ENCODE results near the gene TBXA2R.

TBXA2R gene

GRCh38 chr19:3603121-3603811, 3.4 kb downstream of the TBXA2R start:
- Mint-ChIP-seq H3K4me1 (peaks cover 23% of the 10 kb centered on the region), H3K4me3 (no peak overlapping the region), H3K27me3 (ENCODE audit: low read depth, poor library complexity) (peaks cover 7% of the 10 kb centered on the region), H3K9me3 (no peaks in the 10 kb centered on the region), H3K27ac (peak overlapping the region; percentile 79), H3K36me3 (ENCODE audit: low read depth) (no peaks in the 10 kb centered on the region)
- TF ChIP-seq CTCF (IDR thresholded peaks at IDR 0.05): no peak
- DNase-seq: peak; percentile 45

GRCh38 chr19:3601021-3601420, 5.7 kb downstream of the TBXA2R start:
- peaks cover 10% of the 10 kb centered on the region for H3K4me1 Mint-ChIP-seq
- no peaks in the 10 kb centered on the region for H3K36me3 Mint-ChIP-seq (ENCODE audit: low read depth)
- no peak overlapping the region for H3K4me3 Mint-ChIP-seq
- no peak overlapping the region for H3K27ac Mint-ChIP-seq
- H3K27me3 Mint-ChIP-seq (ENCODE audit: low read depth, poor library complexity): no peaks in the 10 kb centered on the region
- H3K9me3 Mint-ChIP-seq: no peaks in the 10 kb centered on the region
- DNase-seq: no peak
- TF ChIP-seq CTCF (IDR thresholded peaks at IDR 0.05): no peak

- Mint-ChIP-seq H3K4me1 (peaks cover 10% of the 10 kb centered on the region), H3K9me3 (no peaks in the 10 kb centered on the region), H3K27ac (no peak overlapping the region), H3K4me3 (no peak overlapping the region), H3K27me3 (ENCODE audit: low read depth, poor library complexity) (peaks cover 7% of the 10 kb centered on the region), H3K36me3 (ENCODE audit: low read depth) (no peaks in the 10 kb centered on the region)
- TF ChIP-seq CTCF (IDR thresholded peaks at IDR 0.05): no peak
- no peak for DNase-seq
Observed at GRCh38 chr19:3599776-3600187, 6.9 kb downstream of the TBXA2R start.

GRCh38 chr19:3595521-3596061, 11.1 kb downstream of the TBXA2R start:
- no peak overlapping the region for H3K4me3 Mint-ChIP-seq
- H3K4me1 Mint-ChIP-seq: no peaks in the 10 kb centered on the region
- no peak for DNase-seq
- H3K36me3 Mint-ChIP-seq (ENCODE audit: low read depth): no peaks in the 10 kb centered on the region
- TF ChIP-seq CTCF (IDR thresholded peaks at IDR 0.05): no peak
- no peak overlapping the region for H3K27ac Mint-ChIP-seq
- H3K27me3 Mint-ChIP-seq (ENCODE audit: low read depth, poor library complexity): peaks cover 39% of the 10 kb centered on the region
- H3K9me3 Mint-ChIP-seq: peaks cover 11% of the 10 kb centered on the region

- H3K27ac Mint-ChIP-seq: no peak overlapping the region
- TF ChIP-seq CTCF (IDR thresholded peaks at IDR 0.05): no peak
- H3K36me3 Mint-ChIP-seq (ENCODE audit: low read depth): no peaks in the 10 kb centered on the region
- peaks cover 49% of the 10 kb centered on the region for H3K27me3 Mint-ChIP-seq (ENCODE audit: low read depth, poor library complexity)
- DNase-seq: no peak
- H3K4me3 Mint-ChIP-seq: no peak overlapping the region
- peaks cover 17% of the 10 kb centered on the region for H3K9me3 Mint-ChIP-seq
- H3K4me1 Mint-ChIP-seq: no peaks in the 10 kb centered on the region
Observed at GRCh38 chr19:3593156-3593555, 13.5 kb downstream of the TBXA2R start.

All from nephron progenitor cell (in vitro differentiated cells).